CD4-positive, alpha-beta T cell treated with Interleukin-17A for 4 hours (primary cell): ENCODE data around the gene DDI1.

Experiments
- DNase-seq: peaks from one replicate; pipeline ENCODE4 v3.0.0-alpha.2; 2020; ENCODE audit warnings: mixed read lengths

The DDI1 gene

GRCh38 chr11:104036588-104036987, at the start of gene DDI1:
Gene DDI1 (plus strand): TSS chr11:104036640. CDS start chr11:104036823, 183 bp downstream.
- DNase-seq: no peak

- DNase-seq: no peak
These were observed 48.5 kb upstream of the DDI1 start for GRCh38 chr11:103987629-103988594.

GRCh38 chr11:103988595-103988969, 47.9 kb upstream of the DDI1 start:
- DNase-seq: no peak

GRCh38 chr11:103993507-103993906, 42.9 kb upstream of the DDI1 start:
- DNase-seq: no peak

GRCh38 chr11:103994094-103994493, 42.3 kb upstream of the DDI1 start:
- no peak for DNase-seq

- DNase-seq: no peak
These were observed 41.9 kb upstream of the DDI1 start for GRCh38 chr11:103994518-103994917.

GRCh38 chr11:103995896-103996295, 40.5 kb upstream of the DDI1 start:
- no peak for DNase-seq

GRCh38 chr11:103997082-103997481, 39.4 kb upstream of the DDI1 start:
- DNase-seq: no peak

GRCh38 chr11:103998826-103999508, 37.5 kb upstream of the DDI1 start:
- DNase-seq: no peak

- no peak for DNase-seq
These were observed 35.6 kb upstream of the DDI1 start for GRCh38 chr11:104000798-104001197.

- DNase-seq: no peak
These were observed 34.8 kb upstream of the DDI1 start for GRCh38 chr11:104001561-104002056.

- no peak for DNase-seq
These were observed 32.9 kb upstream of the DDI1 start for GRCh38 chr11:104003491-104003890.

- no peak for DNase-seq
These were observed 31.1 kb upstream of the DDI1 start for GRCh38 chr11:104005234-104005855.

- no peak for DNase-seq
These were observed 26.7 kb upstream of the DDI1 start for GRCh38 chr11:104009744-104010143.

GRCh38 chr11:104011044-104011443, 25.4 kb upstream of the DDI1 start:
- DNase-seq: no peak

- no peak for DNase-seq
These were observed 20.6 kb upstream of the DDI1 start for GRCh38 chr11:104015649-104016415.

- DNase-seq: no peak
These were observed 11.9 kb upstream of the DDI1 start for GRCh38 chr11:104024572-104024971.

- DNase-seq: no peak
These were observed 7.8 kb upstream of the DDI1 start for GRCh38 chr11:104028476-104029263.

GRCh38 chr11:104033134-104033533, 3.3 kb upstream of the DDI1 start:
- DNase-seq: no peak

GRCh38 chr11:104033561-104033960, 2.9 kb upstream of the DDI1 start:
- DNase-seq: no peak

GRCh38 chr11:104036995-104037394, 555 bp downstream of the DDI1 start:
- no peak for DNase-seq

GRCh38 chr11:104041792-104042191, 5.4 kb downstream of the DDI1 start:
- no peak for DNase-seq
